Activated CD4-positive, alpha-beta T cell treated with anti-CD3 and anti-CD28 coated beads, Interleukin-2, Interleukin-4, amounts not matched to agents 100 ng/mL and 50 ng/mL, durations not matched to agents 16 hours and 8 hours (primary cell): ENCODE measurements around the gene NLRX1.
"Not testable (repeated sequence)": the region's sequence is repeated elsewhere in the genome, so short reads cannot be mapped to it uniquely, and the experiment has no call there.

Source experiments
- DNase-seq: peaks from one replicate; pipeline ENCODE4 v3.0.0-alpha.2; 2020; ENCODE audit warnings: low spot score

Gene NLRX1

DNA sequence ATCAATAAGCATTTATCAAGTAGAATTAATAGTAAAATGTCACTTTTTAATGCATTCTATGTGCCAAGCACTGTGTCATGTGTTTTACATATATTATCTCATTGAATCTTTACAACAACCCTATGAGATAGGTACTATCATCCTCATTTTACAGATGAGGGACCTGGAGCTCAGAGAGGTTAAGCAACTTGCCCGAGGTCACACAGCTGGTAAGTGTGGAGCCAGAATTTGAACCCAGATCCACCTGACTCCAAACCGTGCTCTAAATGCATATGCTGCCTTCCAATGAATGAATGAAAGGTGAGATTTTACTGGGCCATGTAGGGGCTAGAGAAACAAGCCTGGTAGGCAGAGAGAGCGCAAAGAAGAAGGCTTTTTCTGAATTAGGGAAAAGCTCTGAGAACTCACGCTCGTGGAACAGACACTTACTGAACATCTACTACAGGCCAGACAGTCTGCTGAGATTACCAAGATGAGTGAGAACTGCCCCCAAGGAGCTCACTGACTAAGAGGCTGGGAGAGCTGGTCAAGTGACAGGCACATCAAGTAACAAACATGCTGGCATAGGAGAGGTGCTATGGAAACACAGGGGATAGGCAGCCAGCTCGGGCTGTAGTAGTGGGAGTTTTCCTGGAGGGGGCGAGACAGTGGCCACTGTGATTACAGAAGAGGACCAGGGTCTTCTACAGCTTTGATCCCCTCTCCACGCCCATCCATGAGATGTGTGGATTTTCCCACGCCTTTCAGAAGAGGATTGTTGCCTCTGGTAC, 15.3 kb upstream of the NLRX1 start:
- DNase-seq = no peak

DNA sequence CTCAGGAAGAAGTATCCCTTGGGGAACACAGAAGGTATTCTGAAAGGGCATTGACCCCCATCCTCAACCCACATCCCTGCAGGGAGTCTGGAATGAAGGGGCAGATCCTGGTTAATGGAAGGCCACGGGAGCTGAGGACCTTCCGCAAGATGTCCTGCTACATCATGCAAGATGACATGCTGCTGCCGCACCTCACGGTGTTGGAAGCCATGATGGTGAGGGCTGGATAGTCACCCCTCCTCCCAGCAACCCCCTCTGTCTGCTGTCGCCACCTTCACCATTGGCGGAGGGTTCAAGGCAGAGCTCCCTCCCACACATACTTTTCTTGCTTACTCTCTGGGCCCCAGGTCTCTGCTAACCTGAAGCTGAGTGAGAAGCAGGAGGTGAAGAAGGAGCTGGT, 14.3 kb upstream of the NLRX1 start:
- DNase-seq = no peak

DNA sequence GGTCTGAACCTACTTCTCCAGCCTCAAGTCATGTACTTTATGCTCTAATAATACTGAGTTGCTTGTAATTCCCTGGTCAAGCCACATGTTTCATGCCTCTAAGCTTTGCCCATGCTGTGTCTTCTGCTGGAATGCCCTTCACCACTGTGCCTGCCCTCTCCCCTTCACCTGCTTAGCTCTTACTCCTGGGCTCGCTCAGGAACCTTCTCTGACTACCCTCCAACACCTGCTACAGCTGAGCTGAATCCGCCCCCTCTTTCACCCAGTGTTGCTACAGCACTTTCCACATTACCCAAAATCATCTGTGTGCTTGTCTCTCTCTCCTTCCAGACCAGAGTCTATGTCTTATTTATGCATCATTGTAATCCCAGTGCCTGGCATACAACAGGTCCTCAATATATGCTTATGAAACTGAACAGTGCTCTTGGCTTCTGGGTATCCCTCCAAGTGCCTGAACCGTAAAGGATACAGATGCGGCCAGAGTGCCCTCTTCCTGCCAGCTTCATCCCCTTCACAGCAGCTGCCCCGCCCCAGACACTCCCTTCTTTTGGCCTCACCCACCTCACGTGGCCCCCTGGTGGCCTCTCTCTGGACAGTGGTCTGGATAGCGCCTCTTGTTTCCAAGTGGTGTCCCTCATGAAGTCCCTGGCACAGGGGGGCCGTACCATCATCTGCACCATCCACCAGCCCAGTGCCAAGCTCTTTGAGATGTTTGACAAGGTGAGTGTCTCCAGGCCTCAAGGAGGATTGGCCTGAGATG, 12.6 kb upstream of the NLRX1 start:
- DNase-seq = no peak

DNA sequence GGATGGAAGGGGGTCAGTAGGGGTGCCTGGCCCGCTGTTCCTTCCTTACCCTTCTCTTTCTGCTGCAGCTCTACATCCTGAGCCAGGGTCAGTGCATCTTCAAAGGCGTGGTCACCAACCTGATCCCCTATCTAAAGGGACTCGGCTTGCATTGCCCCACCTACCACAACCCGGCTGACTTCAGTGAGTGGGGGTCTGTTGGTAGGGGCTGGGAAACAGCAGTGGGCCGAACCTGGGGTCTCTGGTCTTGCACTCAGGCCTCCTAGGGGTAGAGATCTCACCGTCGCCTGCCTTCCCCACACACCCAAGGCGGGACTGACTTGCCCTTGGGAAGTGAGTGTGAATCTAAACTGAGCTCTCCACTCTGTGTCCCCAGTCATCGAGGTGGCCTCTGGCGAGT, 12.0 kb upstream of the NLRX1 start:
- DNase-seq = no peak

DNA sequence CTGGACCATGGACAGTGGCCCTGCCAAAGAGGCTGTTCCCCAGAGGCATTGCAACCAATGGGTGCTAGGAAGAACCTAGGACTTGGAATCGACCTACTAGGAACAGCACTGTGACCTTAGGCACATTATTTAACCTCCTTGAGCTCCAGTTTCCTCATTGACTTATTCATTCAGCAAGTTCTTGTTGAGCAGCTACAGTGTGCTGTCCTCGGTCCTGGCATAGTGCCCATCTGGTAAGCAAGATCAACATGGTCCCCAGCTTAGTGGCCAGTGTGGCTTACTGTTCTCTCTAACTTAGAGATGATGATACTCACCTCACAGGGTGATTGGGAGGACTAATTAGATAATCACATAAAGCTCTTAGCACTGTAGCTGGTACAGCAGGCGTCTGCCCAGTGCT, 11.5 kb upstream of the NLRX1 start:
- DNase-seq = no peak

DNA sequence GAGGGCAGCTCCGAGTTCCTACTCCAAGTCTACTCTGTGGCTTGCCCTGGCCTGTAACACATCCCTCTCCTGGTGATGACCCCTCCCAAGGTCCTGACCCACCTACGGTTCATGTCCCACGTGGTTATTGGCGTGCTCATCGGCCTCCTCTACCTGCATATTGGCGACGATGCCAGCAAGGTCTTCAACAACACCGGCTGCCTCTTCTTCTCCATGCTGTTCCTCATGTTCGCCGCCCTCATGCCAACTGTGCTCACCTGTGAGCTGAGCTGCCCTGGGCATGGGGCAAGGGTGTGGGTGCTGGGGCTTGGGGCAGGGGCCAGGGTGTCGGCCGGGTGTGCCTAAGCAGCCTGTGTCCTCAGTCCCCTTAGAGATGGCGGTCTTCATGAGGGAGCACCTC, 10.1 kb upstream of the NLRX1 start:
- DNase-seq = no peak

DNA sequence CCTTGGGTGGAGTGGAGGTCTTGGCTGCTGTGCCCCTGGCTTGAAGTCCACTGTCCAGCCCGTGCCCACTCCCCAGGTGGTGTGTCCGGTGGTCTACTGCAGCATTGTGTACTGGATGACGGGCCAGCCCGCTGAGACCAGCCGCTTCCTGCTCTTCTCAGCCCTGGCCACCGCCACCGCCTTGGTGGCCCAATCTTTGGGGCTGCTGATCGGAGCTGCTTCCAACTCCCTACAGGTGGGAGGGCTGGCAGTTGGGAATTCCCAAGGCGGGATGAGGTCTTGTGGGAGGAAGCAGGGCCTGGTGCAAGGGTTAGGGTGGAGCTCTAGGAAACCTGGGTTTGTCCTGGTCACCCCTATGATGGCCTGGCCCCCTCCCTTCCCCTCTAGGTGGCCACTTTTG, 8.4 kb upstream of the NLRX1 start:
- DNase-seq = no peak

DNA sequence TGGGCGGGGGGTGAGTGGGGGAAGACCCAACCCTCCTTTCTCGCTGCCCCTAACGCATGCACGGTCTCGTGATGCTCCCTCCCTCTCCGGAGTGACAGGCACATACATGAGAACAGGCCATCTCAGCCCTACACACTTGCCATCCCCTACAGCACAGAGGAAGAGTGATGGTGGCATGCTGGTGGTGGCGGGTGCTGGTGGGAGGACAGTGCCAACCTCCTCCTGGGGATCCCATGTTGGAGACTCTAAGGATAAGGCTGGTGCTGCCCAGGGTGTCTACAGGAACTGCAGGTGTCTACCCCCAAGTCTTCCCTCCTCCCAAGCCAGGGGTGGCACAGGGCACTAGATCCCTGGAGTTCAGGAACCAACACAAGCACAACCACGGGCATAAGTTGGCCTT, 6.7 kb upstream of the NLRX1 start:
- DNase-seq = no peak

DNA sequence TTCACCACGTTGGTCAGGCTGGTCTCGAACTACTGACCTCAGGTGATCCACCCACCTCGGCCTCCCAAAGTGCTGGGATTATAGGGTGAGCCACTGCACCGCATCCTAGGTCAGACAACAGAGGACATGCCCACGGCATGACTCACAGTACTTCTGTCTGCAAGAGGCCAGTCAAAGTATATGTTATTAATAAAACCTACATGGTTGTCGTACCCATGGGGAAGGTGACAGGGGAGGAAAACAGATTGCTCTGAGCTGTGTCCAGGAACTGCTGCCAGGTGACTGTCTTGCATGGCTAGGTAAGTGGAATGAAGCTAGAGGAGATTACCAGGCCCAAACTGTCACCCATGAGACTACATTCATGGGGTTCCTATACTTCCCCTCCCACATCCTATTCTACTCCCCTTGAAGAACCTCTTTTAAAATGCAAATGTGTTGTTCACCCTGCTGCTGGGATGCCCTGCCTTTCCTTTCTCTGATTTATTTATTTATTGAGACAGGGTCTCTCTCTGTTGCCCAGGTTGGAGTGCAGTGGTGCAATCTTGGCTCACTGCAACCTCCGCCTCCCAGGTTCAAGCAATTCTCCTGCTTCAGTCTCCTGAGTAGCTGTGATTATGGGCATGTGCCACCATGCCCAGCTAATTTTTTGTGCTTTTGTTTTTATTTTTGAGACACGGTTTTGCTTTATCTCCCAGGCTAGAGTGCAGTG, 2.0 kb upstream of the NLRX1 start:
- no peak for DNase-seq

DNA sequence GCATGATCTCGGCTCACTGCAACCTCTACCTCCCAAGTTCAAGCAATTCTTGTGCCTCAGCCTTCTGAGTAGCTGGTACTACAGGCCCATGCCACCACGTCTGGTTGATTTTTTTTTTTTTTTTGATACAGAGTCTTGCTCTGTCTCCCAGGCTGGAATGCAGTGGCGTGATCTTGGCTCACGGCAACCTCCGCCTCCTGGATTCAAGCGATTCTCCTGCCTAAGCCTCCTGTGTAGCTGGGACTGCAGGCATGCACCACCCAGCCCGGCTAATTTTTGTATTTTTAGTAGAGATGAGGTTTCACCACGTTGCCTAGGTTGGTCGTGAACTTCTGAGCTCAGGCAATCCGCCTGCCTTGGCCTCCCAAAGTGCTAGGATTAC, 1.5 kb upstream of the NLRX1 start:
- DNase-seq = not testable (repeated sequence)

DNA sequence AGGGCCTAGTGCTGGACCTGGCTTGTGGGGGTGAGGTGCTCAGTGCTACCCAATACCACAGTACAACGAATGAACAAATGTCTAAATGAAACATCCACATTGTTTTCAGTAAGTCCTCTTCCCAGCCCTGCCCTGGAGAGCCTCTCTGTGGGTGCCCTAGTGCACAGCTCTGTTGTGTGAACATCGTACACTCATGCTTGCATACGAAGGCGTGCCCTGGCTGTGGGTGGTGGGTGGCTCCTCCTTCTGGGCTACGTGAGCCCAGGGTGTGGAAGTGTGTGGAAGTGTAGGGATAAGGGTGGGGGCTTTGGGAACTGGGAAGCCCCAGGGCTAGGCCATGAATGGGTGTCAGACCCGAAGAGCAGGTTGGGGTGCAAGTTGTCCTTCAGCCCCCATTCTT, 592 bp upstream of the NLRX1 start:
- DNase-seq = no peak

DNA sequence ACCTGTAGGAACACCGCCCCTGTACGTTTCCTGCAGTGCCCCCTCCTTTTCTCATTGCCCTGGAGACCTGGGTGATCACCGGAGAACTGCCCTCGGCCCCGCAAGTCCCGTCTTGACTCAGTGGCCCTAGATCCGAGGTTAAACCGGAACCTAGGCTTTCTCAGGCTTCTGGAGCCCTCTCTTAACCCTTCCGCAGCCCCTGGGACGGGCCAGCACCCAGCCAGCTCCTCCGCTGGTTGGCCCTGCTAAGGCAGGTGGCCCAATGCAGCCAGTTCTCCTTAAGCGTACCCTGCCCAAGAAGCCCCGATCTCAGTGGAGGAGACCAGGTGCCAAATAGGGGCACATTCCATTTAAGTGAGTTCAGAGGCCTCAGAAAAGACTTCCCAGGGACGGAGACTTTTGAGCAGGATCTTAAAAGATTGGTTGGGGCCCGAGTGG, 776 bp downstream of the NLRX1 start:
- DNase-seq = peak; percentile 54

DNA sequence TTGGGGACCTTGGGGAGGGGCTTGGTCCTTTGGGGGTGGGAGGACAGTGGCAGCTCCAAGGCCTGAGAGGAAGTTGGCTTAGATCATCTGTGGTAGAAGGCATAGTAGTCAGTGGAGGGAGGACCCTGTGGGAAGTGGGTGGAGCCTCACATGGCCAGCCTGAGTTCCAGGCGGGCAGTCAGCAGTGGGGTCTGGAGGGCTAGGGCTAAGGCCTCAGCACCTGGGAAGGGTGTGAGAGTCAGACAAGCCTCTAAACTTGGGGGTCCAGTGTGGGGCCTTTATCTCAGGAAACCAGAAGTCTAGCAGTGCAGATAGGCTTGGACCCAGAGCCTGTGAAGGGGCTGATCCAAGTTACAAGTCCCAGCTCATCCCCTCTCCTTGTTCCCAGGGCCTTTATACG, 4.0 kb downstream of the NLRX1 start:
- DNase-seq = no peak

DNA sequence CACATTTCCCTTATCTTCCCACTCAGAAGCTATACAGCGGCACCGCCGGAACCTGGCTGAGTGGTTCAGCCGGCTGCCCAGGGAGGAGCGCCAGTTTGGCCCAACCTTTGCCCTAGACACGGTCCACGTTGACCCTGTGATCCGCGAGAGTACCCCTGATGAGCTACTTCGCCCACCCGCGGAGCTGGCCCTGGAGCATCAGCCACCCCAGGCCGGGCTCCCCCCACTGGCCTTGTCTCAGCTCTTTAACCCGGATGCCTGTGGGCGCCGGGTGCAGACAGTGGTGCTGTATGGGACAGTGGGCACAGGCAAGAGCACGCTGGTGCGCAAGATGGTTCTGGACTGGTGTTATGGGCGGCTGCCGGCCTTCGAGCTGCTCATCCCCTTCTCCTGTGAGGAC, 4.9 kb downstream of the NLRX1 start:
- no peak for DNase-seq

DNA sequence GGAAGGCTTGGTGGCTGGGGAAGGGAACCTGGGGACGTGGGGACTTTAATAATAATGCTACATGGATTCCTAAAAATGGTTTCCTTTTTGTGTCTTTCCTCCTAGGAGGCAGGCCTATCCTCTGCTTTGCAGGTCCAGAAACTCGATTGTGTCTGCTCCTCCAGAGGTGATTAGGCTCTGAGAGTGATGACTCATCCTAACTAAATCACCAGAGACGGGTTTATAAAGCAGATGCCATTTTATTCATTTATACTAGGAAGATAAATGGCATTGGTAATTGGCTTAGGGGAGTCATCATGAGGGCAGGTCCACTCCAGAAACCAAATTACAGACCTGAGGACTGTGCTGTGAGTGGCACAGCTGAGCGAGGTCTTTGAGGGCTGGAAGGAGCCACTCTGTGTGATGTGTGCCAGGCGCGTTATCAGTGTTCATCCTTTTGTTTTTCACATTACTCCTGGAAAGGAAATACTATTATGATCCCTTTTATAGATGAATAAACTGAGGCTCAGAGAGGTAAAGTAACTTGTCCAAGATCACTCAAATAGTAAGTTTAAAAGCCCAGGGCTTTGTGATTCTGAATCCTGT, 7.1 kb downstream of the NLRX1 start:
- DNase-seq = peak; percentile 26

DNA sequence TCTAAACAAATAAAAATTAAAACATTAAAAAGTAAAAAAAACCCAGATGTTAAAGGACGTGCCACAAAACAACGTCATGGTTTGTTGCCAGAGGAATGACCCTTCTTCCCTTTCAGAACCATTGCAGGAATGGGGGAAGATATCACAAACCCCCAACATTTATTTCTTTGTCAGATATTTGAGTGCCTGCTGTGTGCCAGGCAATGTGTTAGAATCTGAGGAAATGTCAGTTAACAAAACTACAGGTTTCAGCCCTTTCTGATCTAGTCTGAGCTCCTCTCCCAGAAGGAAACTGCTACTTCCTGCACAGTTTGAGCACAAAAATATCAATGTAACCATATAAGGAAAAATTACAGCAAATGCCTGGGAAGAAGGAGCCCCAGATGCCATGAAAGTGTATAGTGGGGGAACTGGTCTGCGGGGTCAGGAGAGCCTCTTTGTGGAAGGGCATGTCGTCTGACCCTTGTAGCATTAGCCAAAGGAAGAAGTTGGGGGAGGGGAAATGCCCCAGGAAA, 9.7 kb downstream of the NLRX1 start:
- DNase-seq = no peak

DNA sequence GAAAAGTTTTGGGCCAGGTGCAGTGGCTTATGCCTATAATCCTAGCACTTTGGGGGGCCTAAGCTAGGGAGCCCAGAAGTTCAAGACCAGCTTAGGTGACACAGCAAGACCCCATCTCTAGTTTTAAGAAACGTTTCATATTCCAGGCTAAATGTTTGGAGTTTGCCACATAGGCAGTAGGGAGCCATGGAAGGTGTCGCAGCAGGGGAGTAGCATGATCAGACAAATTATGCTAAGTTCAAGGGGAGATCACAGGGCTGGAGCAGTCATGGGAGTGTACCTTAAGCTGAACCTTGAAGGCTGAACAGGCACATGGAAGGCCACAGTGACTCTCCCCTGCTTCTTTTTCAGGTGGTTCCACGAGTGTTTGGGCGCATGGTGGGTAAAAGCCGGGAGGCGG, 10.8 kb downstream of the NLRX1 start:
- no peak for DNase-seq

DNA sequence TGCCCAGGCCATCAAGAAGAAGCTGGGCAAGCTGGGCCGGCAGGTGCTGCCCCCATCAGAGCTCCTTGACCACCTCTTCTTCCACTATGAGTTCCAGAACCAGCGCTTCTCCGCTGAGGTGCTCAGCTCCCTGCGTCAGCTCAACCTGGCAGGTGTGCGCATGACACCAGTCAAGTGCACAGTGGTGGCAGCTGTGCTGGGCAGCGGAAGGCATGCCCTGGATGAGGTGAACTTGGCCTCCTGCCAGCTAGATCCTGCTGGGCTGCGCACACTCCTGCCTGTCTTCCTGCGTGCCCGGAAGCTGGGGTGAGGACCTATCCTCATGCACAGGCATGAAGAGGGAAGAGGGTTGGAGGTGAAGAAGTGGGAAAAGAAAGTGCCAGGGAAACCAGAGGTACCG, 11.5 kb downstream of the NLRX1 start:
- no peak for DNase-seq

DNA sequence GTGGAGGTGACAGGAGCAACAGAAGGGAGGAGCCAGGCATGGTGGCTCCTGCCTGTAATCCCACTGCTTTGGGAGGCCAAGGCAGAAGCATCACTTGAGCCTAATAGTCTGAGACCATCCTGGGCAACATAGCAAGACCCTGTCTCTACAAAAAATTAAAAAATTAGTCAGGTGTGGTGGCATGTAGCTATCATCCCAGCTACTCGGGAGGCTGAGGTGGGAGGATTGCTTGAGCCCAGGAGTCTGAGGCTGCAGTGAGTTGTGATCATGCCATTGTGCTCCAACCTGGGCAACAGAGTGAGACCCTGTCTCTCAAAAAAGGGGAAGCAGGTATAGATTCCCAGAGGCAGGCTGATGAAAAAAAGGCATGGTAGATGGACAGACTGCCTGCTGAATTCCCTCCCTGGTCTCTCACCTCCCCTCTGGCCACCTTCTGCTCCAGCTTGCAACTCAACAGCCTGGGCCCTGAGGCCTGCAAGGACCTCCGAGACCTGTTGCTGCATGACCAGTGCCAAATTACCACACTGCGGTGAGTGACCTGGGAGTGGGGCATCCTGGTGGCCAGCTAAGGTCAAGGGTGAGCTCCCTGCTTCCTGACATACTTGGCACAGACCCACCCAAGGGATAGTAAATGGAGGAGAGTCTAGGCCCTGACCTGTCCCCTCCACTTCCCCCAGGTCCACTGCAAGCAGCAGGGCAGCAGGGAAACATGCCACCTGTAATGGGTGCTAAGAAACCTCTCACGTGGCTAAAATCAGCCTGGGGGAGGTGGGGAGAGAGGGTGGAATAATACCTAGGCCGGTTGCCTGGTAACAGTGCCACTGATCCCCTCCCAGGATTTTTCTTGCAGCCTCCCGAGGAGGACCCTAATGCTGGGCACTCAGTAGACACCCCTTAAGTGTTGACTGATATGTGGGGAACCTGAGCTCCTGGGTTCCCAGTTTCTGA, 12.5 kb downstream of the NLRX1 start:
- DNase-seq = no peak

DNA sequence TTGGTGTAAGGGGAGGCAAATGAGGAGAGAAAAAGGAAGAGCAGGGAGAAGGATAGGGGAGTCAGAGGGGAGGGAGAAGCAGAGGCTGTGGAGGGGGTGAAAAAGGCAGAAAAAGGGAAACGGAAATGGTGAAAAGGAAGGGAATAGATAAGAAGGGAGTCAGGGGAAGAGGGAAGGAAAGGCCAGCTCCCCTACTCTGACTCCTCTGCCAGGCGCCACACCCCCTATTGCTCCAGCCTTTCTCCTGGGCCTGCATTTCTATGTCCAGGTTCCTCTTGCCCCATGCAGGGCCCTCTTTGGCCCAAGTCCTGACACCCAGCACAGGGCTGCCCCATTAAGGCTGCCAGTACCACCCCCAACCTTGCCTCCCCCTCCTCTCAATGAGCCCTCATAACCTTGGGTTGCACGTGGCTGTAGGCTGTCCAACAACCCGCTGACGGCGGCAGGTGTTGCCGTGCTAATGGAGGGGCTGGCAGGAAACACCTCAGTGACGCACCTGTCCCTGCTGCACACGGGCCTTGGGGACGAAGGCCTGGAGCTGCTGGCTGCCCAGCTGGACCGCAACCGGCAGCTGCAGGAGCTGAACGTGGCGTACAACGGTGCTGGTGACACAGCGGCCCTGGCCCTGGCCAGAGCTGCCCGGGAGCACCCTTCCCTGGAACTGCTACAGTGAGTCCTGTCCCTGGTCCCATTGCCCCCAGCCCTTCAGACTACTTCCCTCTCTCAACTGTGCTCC, 13.3 kb downstream of the NLRX1 start:
- DNase-seq = no peak

DNA sequence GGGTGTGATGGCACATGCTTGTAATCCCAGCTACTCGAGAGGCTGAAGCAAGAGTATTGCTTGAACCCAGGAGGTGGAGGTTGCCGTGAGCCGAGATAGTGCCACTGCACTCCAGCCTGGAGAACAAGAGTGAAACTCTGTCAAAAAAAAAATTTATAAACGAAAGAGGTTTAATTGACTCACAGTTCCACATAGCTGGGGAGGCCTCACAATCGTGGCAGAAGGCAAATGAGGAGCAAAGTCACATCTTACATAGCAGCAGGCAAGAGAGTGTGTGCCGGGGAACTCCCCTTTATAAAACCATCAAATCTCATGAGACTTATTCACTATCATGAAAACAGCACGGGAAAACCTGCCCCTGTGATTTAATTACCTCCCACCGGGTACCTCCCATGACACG, 15.9 kb downstream of the NLRX1 start:
- DNase-seq = not testable (repeated sequence)
